SU-DHL-6 (cell line): ENCODE measurements around the gene CASP10.
"Not testable (repeated sequence)": the region's sequence is repeated elsewhere in the genome, so short reads cannot be mapped to it uniquely, and the experiment has no call there.

ENCODE experiments used
- H2AFZ ChIP-seq: fragments of 200-600 bp; sonication (generic); 2 replicates; pipeline ENCODE4 v1.6.1; 2014; ENCODE audit warnings: low read depth, mild to moderate bottlenecking, moderate library complexity, mixed read lengths, antibody characterized with exemption, low read length; ENCODE audit not compliant: severe bottlenecking
- H3F3A ChIP-seq: fragments of 200-600 bp; shearing (Covaris generic); 2 replicates; pipeline ENCODE4 v1.6.0; 2016; ENCODE audit warnings: antibody characterized with exemption, mild to moderate bottlenecking; ENCODE audit not compliant: insufficient read depth
- H3K27ac ChIP-seq: fragments of 200-600 bp; sonication (generic); 2 replicates; pipeline ENCODE4 v1.5.1; 2016; ENCODE audit warnings: low read depth, mild to moderate bottlenecking, low read length, moderate library complexity, mixed read lengths
- H3K27me3 ChIP-seq: fragments of 200-600 bp; sonication (generic), shearing (Covaris generic); 2 replicates; pipeline ENCODE4 v1.6.0; 2014; ENCODE audit warnings: mild to moderate bottlenecking, low read length
- H3K36me3 ChIP-seq: fragments of 200-600 bp; sonication (generic); 2 replicates; pipeline ENCODE4 v1.6.1; 2014; ENCODE audit warnings: mild to moderate bottlenecking, low read length, mixed read lengths
- H3K4me2 ChIP-seq: fragments of 300-600, 200-600 bp; shearing (Covaris generic), sonication (generic); 2 replicates; pipeline ENCODE4 v1.6.0; 2014; ENCODE audit warnings: low read length, low read depth, mild to moderate bottlenecking; ENCODE audit not compliant: poor library complexity, severe bottlenecking
- H3K4me3 ChIP-seq: fragments of 200-600 bp; sonication (generic); 2 replicates; pipeline ENCODE4 v1.5.1; 2014; ENCODE audit warnings: antibody characterized with exemption, low read length, mild to moderate bottlenecking, mixed read lengths; ENCODE audit not compliant: insufficient read depth, poor library complexity, severe bottlenecking
- H3K79me2 ChIP-seq: fragments of 200-600 bp; sonication (generic); 2 replicates; pipeline ENCODE4 v1.6.1; 2014; ENCODE audit warnings: mild to moderate bottlenecking, low read length, moderate library complexity; ENCODE audit not compliant: insufficient read depth
- H3K9ac ChIP-seq: fragments of 200-600 bp; sonication (generic); 2 replicates; pipeline ENCODE4 v1.7.0; 2014; ENCODE audit warnings: mild to moderate bottlenecking, low read length
- H3K9me2 ChIP-seq: fragments of 200-600 bp; sonication (generic); replicated peaks from 2 replicates; pipeline ENCODE4 v1.6.1; 2014; ENCODE audit warnings: low read length; ENCODE audit not compliant: insufficient read depth
- H3K9me3 ChIP-seq: fragments of 200-600 bp; sonication (generic); 2 replicates; pipeline ENCODE4 v1.6.1; 2014; ENCODE audit warnings: low read length, mixed read lengths; ENCODE audit not compliant: insufficient read depth
- H4K20me1 ChIP-seq: fragments of 200-600 bp; sonication (generic); 2 replicates; pipeline ENCODE4 v1.6.1; 2014; ENCODE audit warnings: low read depth, mild to moderate bottlenecking, antibody characterized with exemption, low read length, moderate library complexity, mixed read lengths
- CTCF ChIP-seq: fragments of 200-600 bp; sonication (generic); IDR thresholded peaks from one replicate; pipeline ENCODE4 v1.5.1; 2017; ENCODE audit warnings: antibody characterized with exemption, mild to moderate bottlenecking, low read length, moderate library complexity; ENCODE audit not compliant: insufficient read depth, poor library complexity, severe bottlenecking
- EZH2phosphoT487 ChIP-seq: fragments of 200-600 bp; sonication (generic), shearing (Covaris generic); conservative IDR thresholded peaks from 2 replicates; pipeline ENCODE4 v1.6.1; 2018; ENCODE audit warnings: mild to moderate bottlenecking, antibody characterized with exemption, low read length, moderate library complexity, mixed read lengths

Gene CASP10

GRCh38 chr2:201137505-201138400 lies 45.2 kb upstream of the CASP10 start:
- no peak for TF ChIP-seq EZH2phosphoT487
- TF ChIP-seq CTCF, result no peak
- Histone ChIP-seq H3K4me3 (no peak overlapping the region), H4K20me1 (no peaks in the 10 kb centered on the region), H3K9me3 (no peaks in the 10 kb centered on the region), H3K27me3 (no peaks in the 10 kb centered on the region), H3K4me2 (no peak overlapping the region), H3K9ac (no peak overlapping the region), H3K9me2 (no peaks in the 10 kb centered on the region), H3K27ac (no peak overlapping the region), H3K36me3 (no peaks in the 10 kb centered on the region), H3F3A (no peaks in the 10 kb centered on the region), H3K79me2 (no peaks in the 10 kb centered on the region), H2AFZ (no peak overlapping the region)

GRCh38 chr2:201138401-201138970 lies 44.5 kb upstream of the CASP10 start:
- no peaks in the 10 kb centered on the region for H4K20me1 ChIP-seq

GRCh38 chr2:201138986-201139781 lies 43.8 kb upstream of the CASP10 start:
- H3K4me3 ChIP-seq, H3K4me2 ChIP-seq, H3K27ac ChIP-seq, H3F3A ChIP-seq, H3K79me2 ChIP-seq, H2AFZ ChIP-seq, H3K9ac ChIP-seq, H3K9me3 ChIP-seq, H3K36me3 ChIP-seq, H3K9me2 ChIP-seq, H4K20me1 ChIP-seq, H3K27me3 ChIP-seq: not testable (repeated sequence)

More at GRCh38 chr2:201138401-201138970, 44.5 kb upstream of the CASP10 start:
- H3K27ac ChIP-seq, result no peak overlapping the region
- H3K36me3 ChIP-seq, result no peaks in the 10 kb centered on the region
- no peak for TF ChIP-seq EZH2phosphoT487
- no peak for TF ChIP-seq CTCF
- no peaks in the 10 kb centered on the region for H3K9me2 ChIP-seq
- no peaks in the 10 kb centered on the region for H3K27me3 ChIP-seq
- no peaks in the 10 kb centered on the region for H3K79me2 ChIP-seq
- H3K9me3 ChIP-seq, result no peaks in the 10 kb centered on the region
- no peaks in the 10 kb centered on the region for H3F3A ChIP-seq
- H3K4me3 ChIP-seq, result no peak overlapping the region
- no peak overlapping the region for H3K4me2 ChIP-seq
- H2AFZ ChIP-seq, result no peak overlapping the region
- H3K9ac ChIP-seq, result no peak overlapping the region
